ENCODE measurements around the gene MYH13. TPM values are rescaled to one million over a fixed set of nuclear protein-coding genes. Genes with fewer than 3 reads are reported as not detected.

Gene MYH13
- total and polyA plus RNA-seq, 2 donors (not counting 3 experiments of a cell fraction or from before 2014, with no cell fraction given), result not detected

DNA sequence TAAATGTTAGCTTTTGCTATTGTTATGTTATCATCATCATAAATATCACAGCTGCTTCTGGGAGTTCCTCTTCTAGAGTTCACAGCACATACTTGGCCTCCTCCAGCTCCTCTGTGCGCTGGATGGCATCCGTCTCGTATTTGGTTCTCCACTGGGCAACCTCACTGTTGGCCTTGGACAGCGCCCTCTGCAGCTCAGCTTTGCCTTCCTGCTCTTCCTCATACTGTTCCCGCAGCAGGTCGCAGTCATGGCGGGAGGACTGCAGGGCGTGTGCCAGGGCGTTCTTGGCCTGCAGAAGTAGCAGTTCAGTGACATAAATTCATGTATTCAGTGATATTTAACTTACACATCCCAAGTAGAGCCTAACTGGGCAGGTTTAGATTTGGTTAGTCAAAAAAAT lies 25.5 kb upstream of the MYH13 start:
- dilution Hi-C loops (cut with MboI; ENCODE audit: extremely low pct_ligation_motif_present, low sequenced_read_pairs), result no loop called here
- H3K4me3 ChIP-seq (replicated peaks in 1 of 3; ENCODE audit: insufficient read depth in 1 of 3, low read depth in 1 of 3, low read length in 3 of 3), result no peak overlapping the region
- BruUV-seq (replicated peaks), result no TSS peak
- peaks cover 1% of the 10 kb centered on the region for H3K9me3 ChIP-seq (replicated peaks; ENCODE audit: control insufficient read depth, insufficient read depth, low read length)
- no peak for TF ChIP-seq JUN (IDR thresholded peaks at IDR 0.05; ENCODE audit: borderline replicate concordance, insufficient read depth, insufficient read length, low read depth)
- TF ChIP-seq FOS (IDR thresholded peaks at IDR 0.05; ENCODE audit: borderline replicate concordance, insufficient read depth, low read length), result no peak
- no peak for TF ChIP-seq GATA2 (IDR thresholded peaks at IDR 0.05; ENCODE audit: insufficient read depth, insufficient read length, low read depth, low read length)
- no peak for TF ChIP-seq EZH2 (IDR thresholded peaks at IDR 0.05; ENCODE audit: borderline replicate concordance, low read depth, low read length, severe bottlenecking)
- no peak for TF ChIP-seq CTCF (IDR thresholded peaks at IDR 0.05; ENCODE audit: extremely low read depth in 1 of 2, insufficient read depth in 1 of 2, low read depth in 1 of 2, low read length in 2 of 2)
- no peak for TF ChIP-seq POLR2AphosphoS5 (IDR thresholded peaks at IDR 0.05; ENCODE audit: insufficient read depth, low read depth, low read length)
- TF ChIP-seq, protein P1, sequence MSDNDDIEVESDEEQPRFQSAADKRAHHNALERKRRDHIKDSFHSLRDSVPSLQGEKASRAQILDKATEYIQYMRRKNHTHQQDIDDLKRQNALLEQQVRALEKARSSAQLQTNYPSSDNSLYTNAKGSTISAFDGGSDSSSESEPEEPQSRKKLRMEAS (IDR thresholded peaks at IDR 0.05; ENCODE audit: insufficient read depth, insufficient read length), result no peak
- TF ChIP-seq POLR2A (IDR thresholded peaks at IDR 0.05; ENCODE audit: low read depth, low read length), result no peak
- no peak for TF ChIP-seq MYC (IDR thresholded peaks at IDR 0.05; ENCODE audit: low read depth, low read length)
- no peak overlapping the region for H2AFZ ChIP-seq (ENCODE audit: low read depth, low read length)
- H3K9me1 ChIP-seq (replicated peaks; ENCODE audit: control insufficient read depth, extremely low read depth, insufficient read depth, low read length), result no peaks in the 10 kb centered on the region
- no peak overlapping the region for H3K4me2 ChIP-seq (ENCODE audit: insufficient read depth, low read length)
- H3K4me1 ChIP-seq (ENCODE audit: control insufficient read depth, extremely low read depth, insufficient read depth, low read length), result no peaks in the 10 kb centered on the region
- DNase-seq (ENCODE audit: low read depth, low spot score) (no peak), FAIRE-seq (no peak)
- no peak overlapping the region for H3K9ac ChIP-seq (replicated peaks; ENCODE audit: extremely low read depth, insufficient read depth, low read length)
- H3K27me3 ChIP-seq (ENCODE audit: control insufficient read depth in 2 of 2, insufficient read depth in 2 of 2, low read length in 2 of 2), result no peaks in the 10 kb centered on the region
- no peaks in the 10 kb centered on the region for H3K79me2 ChIP-seq (ENCODE audit: control insufficient read depth, insufficient read depth, low read length)
- H3K36me3 ChIP-seq (ENCODE audit: control insufficient read depth in 2 of 2, extremely low read depth in 1 of 2, insufficient read depth in 2 of 2, low read length in 2 of 2), result no peaks in the 10 kb centered on the region
- no peak overlapping the region for H3K27ac ChIP-seq (ENCODE audit: insufficient read depth, low read depth, low read length)
- no peaks in the 10 kb centered on the region for H4K20me1 ChIP-seq (replicated peaks; ENCODE audit: control insufficient read depth, extremely low read depth, insufficient read depth, low read length)
- ChIA-PET CTCF (no interaction called here), POLR2A (no interaction called here)
- intact Hi-C loops (cut with micrococcal nuclease), result no loop called here
